Lung (tissue), 12 donors: ENCODE results near the gene UGT1A8. TPM values are rescaled to one million over a fixed set of nuclear protein-coding genes. Genes with fewer than 3 reads are reported as not detected.

Experiments used
- ATAC-seq: fragments of 200-7000 bp; cut with Tn5 transposase; one replicate; pipeline ENCODE4 v1.9.1; 2020; ENCODE audit warnings: moderate number of reproducible peaks; ENCODE audit not compliant: insufficient read depth, low FRiP score
- DNase-seq, 3 donors: peaks; one replicate each; pipeline ENCODE4 v3.0.0-alpha.2; 2013 to 2017
- H3K27ac ChIP-seq, 2 donors: one replicate each; pipeline ENCODE4 v1.5.1; 2013; ENCODE audit warnings: mild to moderate bottlenecking in 2 of 2, moderate library complexity in 2 of 2, control low read depth in 1 of 2, inconsistent platforms in 1 of 2, low read depth in 1 of 2, low read length in 1 of 2
- H3K27me3 ChIP-seq, 3 donors: one replicate each; pipeline ENCODE4 v1.5.1; 2013; ENCODE audit warnings: low read length in 2 of 3; ENCODE audit not compliant: control insufficient read depth in 3 of 3, insufficient read depth in 3 of 3
- H3K36me3 ChIP-seq, 4 donors: one replicate each; pipeline ENCODE4 v1.5.1; 2013; ENCODE audit warnings: low read length in 4 of 4, mild to moderate bottlenecking in 1 of 4, moderate library complexity in 1 of 4; ENCODE audit not compliant: control insufficient read depth in 4 of 4, insufficient read depth in 4 of 4
- H3K4me1 ChIP-seq, 5 donors: one replicate each; pipeline ENCODE4 v1.5.1; 2013; ENCODE audit warnings: low read length in 5 of 5, mild to moderate bottlenecking in 2 of 5, moderate library complexity in 1 of 5; ENCODE audit not compliant: control insufficient read depth in 5 of 5, insufficient read depth in 5 of 5
- H3K4me3 ChIP-seq: one replicate; pipeline ENCODE4 v1.5.1; 2013; ENCODE audit warnings: mild to moderate bottlenecking, control low read depth, moderate library complexity
- H3K9ac ChIP-seq, 2 donors: one replicate each; pipeline ENCODE4 v1.5.1; 2013; ENCODE audit warnings: low read length in 2 of 2, control low read depth in 1 of 2; ENCODE audit not compliant: insufficient read depth in 1 of 2
- H3K9me3 ChIP-seq, 4 donors: one replicate each; pipeline ENCODE4 v1.5.1; 2013; ENCODE audit warnings: low read length in 3 of 4, mild to moderate bottlenecking in 1 of 4, moderate library complexity in 1 of 4; ENCODE audit not compliant: control insufficient read depth in 4 of 4, insufficient read depth in 3 of 4
- WGBS, 2 donors: extraction: QIAGEN DNeasy Blood & Tissue Kit; methylation state at CpG; one replicate each; pipeline ENCODE4 v1.1.7; 2013; 5-methylcytosine and 5-hydroxymethylcytosine counted together
- polyA plus RNA-seq, 2 donors: library from polyadenylated mRNA; stranded (reverse); fragments of 200-250 nt; gene quantifications; one replicate each; pipeline ENCODE4 v1.2.1, GENCODE V29; 2013
- total RNA-seq, 2 donors: library from RNA; depleted of rRNA in 1 of 2; stranded (reverse); fragments of >200 nt in 1 of 2; gene quantifications; one replicate each; pipeline ENCODE4 v1.2.1, GENCODE V29; 2014 to 2021
- TF ChIP-seq, protein P1 (sequence below): IDR thresholded peaks from 2 replicates; pipeline ENCODE4 v1.5.1; 2012; ENCODE audit warnings: mild to moderate bottlenecking; ENCODE audit errors: control extremely low read depth, extremely low read depth
- donor health status: control.
- donor health status: control.
- donor health status: Bipolar disorder and iron deficiency.
- donor health status: healthy.
- donor health status: DM: yes; HTN: yes; CAD: no.

The UGT1A8 gene
- total and polyA plus RNA-seq, 4 donors, result 0.26 TPM; not detected in 3

DNA sequence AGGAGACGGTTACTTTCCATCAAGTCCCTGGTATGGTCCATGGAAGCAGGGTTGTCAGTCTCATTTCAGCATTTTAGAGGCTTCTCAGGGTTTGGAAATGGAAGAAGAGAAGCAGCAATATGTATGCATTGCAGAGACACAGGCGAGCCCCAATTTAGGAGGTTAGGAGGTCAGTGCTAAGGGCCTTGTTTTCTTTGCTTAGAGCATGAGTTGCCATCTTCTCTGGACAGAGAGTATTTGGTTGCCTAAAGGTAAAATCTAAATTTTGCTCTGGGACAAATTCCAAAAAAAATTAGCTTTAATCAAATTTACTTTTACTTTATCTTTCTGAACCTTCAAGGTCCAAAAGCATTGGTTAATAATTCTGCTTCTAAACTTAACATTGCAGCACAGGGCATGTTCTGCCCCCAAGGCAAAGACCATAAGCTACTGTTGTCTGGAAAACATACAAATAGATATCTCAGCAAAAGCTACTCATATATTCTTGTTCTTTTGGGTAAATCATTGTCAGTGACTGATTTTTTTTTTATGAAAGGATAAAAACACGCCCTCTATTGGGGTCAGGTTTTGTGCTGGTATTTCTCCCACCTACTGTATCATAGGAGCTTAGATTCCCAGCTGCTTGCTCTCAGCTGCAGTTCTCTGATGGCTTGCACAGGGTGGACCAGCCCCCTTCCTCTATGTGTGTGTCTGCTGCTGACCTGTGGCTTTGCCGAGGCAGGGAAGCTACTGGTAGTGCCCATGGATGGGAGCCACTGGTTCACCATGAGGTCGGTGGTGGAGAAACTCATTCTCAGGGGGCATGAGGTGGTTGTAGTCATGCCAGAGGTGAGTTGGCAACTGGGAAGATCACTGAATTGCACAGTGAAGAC lies 54.1 kb downstream of the UGT1A8 start, which contains the start of gene UGT1A9:
TSS of gene UGT1A9 (plus strand) at position 609 of the 872 bp plus-strand sequence. CDS start at position 646, 37 bp downstream.
- TF ChIP-seq, protein P1, sequence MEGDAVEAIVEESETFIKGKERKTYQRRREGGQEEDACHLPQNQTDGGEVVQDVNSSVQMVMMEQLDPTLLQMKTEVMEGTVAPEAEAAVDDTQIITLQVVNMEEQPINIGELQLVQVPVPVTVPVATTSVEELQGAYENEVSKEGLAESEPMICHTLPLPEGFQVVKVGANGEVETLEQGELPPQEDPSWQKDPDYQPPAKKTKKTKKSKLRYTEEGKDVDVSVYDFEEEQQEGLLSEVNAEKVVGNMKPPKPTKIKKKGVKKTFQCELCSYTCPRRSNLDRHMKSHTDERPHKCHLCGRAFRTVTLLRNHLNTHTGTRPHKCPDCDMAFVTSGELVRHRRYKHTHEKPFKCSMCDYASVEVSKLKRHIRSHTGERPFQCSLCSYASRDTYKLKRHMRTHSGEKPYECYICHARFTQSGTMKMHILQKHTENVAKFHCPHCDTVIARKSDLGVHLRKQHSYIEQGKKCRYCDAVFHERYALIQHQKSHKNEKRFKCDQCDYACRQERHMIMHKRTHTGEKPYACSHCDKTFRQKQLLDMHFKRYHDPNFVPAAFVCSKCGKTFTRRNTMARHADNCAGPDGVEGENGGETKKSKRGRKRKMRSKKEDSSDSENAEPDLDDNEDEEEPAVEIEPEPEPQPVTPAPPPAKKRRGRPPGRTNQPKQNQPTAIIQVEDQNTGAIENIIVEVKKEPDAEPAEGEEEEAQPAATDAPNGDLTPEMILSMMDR, result no peak
- Histone ChIP-seq H3K36me3 (no peaks in the 10 kb centered on the region), H3K9me3 (peaks cover 0 to 2% (median 0%) of the 10 kb centered on the region in 4 donors), H3K27me3 (no peaks in the 10 kb centered on the region), H3K4me3 (no peak within 1 kb of the TSS), H3K27ac (no peak within 1 kb of the TSS), H3K4me1 (no peaks in the 10 kb centered on the region), H3K9ac (no peak within 1 kb of the TSS)
- 86 to 90% methylated on average over 5 of the region's 5 CpGs for WGBS, 2 donors
- no peak for DNase-seq
- ATAC-seq, result no peak

DNA sequence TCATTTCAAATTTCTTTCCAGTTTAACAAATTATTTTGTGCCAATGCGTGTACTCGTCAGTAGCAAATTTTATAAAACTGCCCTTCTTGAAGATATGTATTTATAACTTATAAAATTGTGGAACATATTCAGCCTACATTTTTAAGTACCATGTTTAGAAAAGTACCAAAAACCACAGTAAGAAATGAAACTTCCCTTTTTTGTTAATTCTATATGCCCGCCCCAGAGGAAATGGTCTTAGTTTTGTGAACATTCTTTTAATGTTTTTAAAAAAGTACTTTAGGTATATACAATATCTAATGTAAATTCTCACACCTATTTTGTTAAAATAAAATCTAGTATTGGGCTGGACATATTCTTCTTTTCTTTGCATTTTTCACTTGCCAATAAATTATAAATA lies 55.5 kb downstream of the UGT1A8 start:
- TF ChIP-seq, protein P1, result no peak
- no peak overlapping the region for H3K9ac ChIP-seq
- H3K36me3 ChIP-seq, result no peaks in the 10 kb centered on the region
- peaks cover 0 to 2% (median 0%) of the 10 kb centered on the region in 4 donors for H3K9me3 ChIP-seq
- DNase-seq (no peak), ATAC-seq (no peak)
- no peaks in the 10 kb centered on the region for H3K4me1 ChIP-seq
- 65 to 67% methylated on average over 3 of the region's 3 CpGs for WGBS, 2 donors
- H3K4me3 ChIP-seq, result no peak overlapping the region
- H3K27ac ChIP-seq, result no peak overlapping the region
- H3K27me3 ChIP-seq, result no peaks in the 10 kb centered on the region

DNA sequence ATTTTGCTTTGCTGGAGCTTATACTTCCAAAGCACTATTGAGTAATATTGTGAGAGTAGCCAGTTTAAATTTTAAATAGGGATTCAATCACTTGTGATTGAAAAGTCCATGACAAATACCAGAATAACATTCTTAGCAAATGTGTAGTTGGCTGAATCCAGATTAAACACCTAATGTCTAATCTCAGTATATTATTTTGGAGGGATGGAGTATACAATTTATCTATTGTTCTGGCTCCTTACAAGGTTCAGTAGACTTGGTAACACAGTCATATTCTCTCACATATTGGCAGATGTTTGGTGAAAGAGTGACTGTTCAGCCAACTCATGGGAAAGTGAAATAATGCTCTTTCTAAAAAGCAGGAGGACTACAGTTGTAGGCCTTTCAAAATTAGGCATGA lies 56.5 kb downstream of the UGT1A8 start:
- no peaks in the 10 kb centered on the region for H3K27me3 ChIP-seq
- TF ChIP-seq, protein P1, result no peak
- H3K9ac ChIP-seq, result no peak overlapping the region
- H3K36me3 ChIP-seq, result no peaks in the 10 kb centered on the region
- no peak overlapping the region for H3K27ac ChIP-seq
- ATAC-seq, result no peak
- peaks cover 0 to 2% (median 0%) of the 10 kb centered on the region in 4 donors for H3K9me3 ChIP-seq
- H3K4me3 ChIP-seq, result no peak overlapping the region
- no peak for DNase-seq
- no peaks in the 10 kb centered on the region for H3K4me1 ChIP-seq
